ENCODE measurements around the gene ANTXRL.
"Not testable (repeated sequence)": the region's sequence is repeated elsewhere in the genome, so short reads cannot be mapped to it uniquely, and the experiment has no call there.

Gene ANTXRL

DNA sequence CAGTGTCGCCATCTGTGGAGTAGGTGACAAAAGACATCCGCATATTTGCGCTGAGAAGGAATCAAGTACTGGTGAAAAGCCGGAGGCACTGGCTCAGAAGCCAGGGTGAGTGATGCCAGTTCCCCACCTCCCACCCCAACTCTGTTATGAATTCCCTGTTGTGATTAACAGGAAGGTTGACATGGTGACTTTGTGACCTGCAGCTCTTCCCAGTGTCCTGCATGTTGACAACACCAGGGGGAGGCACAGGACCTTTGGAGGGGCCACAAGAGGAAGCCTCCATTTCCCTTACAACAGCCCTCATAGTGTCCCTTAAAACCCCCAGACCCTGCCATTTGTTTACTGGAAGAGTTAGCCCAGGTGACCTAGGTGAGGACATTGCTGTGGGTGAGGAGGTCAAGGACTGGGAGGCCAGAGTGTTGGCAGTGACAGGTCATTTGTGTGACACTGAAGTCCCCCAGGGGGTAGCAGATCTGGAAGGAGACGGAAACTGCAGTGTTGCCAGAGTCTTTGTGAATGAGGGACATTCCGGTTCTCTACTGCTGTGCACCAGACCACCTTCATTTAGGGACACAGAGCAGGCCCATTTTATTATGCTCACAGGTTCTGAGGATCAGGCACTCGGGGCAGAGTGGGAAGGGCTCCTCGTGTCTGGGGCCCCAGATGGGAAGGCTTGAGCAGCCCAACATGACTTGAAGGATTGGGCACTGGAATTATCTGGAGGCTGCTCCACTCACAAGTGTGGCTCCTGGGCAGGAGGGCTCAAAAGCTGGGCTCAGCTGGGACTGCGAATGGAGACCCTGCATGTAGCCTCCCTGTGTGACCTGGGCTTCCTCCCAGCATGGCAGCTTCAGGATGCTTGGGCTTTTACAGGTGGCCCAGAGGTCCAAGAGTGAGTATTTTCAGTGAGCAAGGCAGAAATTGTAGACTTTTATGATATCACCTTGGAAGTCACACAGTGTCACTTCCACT is 13.0 kb upstream of the ANTXRL start:
- DNase-seq (ENCODE audit: low read depth) = no peak

DNA sequence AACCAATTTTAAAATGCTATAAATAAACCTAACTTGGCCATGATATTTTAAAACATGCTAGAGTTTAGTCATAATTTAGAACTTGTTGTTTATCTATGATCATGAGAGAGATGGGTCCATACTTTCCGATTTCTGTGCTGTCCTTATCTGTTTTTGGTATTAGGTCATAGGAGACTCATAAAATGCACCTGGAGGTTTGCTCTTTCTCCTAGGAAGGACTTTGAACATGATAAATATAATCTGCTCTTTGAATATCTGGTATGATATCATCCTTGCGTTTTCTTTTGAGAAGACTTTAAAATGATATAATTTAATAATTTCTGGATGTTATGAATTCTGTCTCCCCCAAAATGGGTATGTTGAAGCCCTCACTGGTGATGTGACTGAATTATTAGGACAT is 9.0 kb upstream of the ANTXRL start:
- no peak for DNase-seq (ENCODE audit: low read depth)

DNA sequence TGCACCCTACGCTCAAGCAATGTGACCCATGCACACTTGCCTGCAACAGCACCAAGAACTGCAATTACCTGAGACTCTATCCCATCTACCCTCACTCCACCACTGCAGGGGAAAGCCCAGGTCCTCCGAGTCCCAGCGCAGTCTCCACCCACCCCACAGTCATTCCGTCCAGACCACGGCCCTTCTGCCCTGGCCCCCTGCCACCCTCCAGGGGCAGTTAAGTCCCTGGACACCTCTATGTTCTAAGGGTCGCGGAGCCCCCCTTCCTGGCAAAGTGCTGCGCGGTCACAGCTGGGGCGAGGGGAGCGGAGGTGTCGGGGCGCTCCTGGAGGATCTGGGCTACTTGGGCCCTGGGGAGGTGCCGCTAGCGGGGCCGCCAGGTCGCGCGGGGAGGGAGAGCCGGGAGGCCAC is 4.4 kb upstream of the ANTXRL start:
- DNase-seq (ENCODE audit: low read depth) = not testable (repeated sequence)

- peak; percentile 52 for DNase-seq (ENCODE audit: low read depth)
Observed at GRCh38 chr10:46282842-46283574, 3.8 kb upstream of the ANTXRL start.

DNA sequence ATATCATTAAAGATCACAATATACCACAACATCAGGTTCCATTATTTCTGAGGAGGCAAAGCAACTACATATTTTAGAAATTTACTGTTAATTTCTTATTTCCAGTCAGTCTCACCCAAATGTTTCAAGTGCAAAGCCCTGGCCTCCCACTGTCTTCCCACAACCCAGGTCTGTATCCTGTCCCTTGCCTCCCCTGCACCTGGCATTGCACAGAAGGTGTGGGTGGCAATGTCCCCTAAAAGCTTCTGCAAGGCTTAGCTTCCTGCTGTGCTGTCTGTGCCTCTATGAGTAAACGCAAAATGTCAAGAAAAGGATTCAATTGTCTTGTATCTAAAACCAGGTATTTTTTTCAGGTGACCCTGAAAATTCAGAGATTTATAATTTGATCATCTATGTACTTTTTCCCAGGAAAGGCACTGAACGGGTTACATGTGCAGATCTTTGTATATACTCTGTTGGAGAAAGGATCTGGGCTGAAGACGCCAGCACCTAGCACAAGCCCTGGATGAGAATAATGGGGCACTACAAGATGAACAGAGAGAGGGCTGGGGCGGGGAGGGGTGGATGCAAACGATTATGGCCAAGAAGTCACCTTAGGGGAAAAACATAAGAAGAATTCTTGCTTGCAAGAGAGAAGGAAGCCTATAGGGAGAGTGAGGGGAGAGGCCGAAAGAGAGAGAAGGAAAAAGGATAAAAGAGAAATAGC is 3.1 kb upstream of the ANTXRL start:
- DNase-seq (ENCODE audit: low read depth) = no peak

DNA sequence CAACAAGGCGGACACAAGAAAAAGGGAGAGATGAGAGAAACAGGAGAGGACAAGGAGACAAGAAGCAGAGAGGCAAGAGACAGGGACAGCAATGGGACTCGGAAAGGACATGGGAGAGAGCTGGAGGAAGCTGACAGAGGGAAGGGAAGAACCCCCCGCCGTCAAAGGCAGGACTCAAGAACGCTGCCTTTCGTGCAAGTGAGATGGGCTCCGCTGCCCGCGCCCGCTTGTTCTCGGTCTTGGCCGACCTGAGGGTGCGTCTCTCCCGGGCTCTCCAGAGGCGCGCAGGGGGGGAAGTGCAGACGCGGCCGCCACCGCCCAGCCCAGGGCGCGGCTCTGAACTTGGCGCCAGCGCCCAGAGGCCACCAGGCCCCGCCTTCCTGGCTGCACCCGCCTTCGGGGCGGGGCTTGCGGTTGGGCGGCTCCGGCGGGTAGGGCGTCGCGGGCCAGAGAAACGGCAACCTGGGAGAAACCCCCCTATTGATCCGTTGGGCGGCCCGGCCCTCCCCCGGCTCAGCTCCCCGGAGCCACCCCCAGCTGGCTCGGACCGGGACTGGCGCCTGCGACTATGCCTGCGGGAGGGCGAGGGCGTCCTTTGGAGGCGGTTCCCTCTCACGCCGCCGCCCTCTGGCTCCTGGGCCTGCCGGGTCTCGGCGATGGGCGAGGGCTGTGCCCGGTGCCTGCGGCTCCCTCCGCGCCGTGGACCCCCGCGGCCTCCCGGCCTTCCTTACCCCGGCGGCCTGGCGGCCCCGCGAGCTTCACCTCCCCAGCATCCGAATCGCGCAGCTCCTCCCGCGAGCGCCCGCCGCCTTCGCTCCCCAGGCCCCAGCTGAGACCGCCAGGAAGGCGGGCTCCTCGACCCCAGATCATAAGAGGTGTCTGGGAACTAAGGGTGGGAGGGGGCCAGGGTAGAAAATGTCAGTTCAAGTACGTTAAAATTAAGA is 2.2 kb upstream of the ANTXRL start:
- DNase-seq (ENCODE audit: low read depth) = peak; percentile 47

GRCh38 chr10:46285300-46285699 is 1.5 kb upstream of the ANTXRL start:
- no peak for DNase-seq (ENCODE audit: low read depth)

GRCh38 chr10:46285966-46286620 is 704 bp upstream of the ANTXRL start:
- no peak for DNase-seq (ENCODE audit: low read depth)

- DNase-seq (ENCODE audit: low read depth) = no peak
Observed at GRCh38 chr10:46287846-46288477, 1.2 kb downstream of the ANTXRL start.

DNA sequence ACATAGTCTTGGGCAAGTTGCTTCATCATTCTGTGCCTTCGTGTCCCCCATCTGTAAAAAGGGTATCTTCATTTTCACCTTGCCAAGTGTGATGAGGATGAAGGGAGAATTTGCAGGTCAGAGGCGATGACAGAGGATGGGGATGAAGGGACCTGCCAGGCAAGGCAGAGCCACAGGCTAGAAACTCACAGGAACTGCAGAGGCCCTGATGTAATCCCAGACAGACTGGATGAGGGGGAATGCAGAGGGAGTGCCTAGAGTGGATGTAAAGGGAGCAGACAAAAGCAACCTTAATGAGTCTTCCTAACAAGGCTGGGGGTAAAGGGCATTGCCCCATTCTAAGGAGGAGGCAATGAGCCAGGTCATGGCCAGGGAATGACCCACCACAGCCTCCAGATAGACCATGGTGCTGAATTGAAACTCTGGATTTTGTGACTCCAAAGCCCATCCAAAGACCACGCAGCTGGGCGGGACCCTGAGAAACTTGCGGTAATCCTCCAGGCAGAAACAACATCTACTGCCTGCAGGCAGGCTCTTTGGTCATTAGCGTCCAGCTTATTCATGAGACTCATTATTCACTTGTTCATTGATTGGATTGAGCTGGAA is 1.9 kb downstream of the ANTXRL start:
- no peak for DNase-seq (ENCODE audit: low read depth)

DNA sequence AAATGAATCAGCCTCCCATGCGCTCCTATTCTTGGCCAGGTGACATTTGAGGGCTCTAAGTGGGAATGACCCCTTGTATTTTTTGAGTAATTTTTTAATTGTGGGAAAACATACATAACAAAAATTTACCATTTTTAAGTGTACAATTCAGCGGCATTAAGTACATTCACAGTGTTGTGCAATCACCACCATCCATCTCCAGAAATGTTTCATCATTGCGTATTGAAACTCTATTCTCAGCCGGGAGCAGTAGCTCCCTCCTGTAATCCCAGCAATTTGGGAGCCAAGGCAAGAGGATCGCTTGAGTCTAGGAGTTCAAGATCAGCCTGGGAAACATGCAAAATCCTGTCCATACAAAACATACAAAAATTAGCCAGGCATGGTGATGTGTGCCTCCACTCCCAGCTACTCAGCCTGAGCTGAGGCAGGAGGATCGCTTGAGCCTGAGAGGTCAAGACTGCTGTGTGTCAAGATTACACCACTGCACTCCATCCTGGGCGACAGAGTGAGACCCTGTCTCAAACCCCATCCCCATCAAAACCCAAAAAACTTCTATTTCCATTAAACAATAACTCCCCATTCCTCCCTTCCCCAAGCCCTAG is 2.5 kb downstream of the ANTXRL start:
- DNase-seq (ENCODE audit: low read depth) = no peak

GRCh38 chr10:46290101-46290886 is 3.5 kb downstream of the ANTXRL start:
- no peak for DNase-seq (ENCODE audit: low read depth)

GRCh38 chr10:46291817-46292572 is 5.2 kb downstream of the ANTXRL start:
- DNase-seq (ENCODE audit: low read depth) = no peak

GRCh38 chr10:46292573-46293023 is 5.8 kb downstream of the ANTXRL start:
- no peak for DNase-seq (ENCODE audit: low read depth)

DNA sequence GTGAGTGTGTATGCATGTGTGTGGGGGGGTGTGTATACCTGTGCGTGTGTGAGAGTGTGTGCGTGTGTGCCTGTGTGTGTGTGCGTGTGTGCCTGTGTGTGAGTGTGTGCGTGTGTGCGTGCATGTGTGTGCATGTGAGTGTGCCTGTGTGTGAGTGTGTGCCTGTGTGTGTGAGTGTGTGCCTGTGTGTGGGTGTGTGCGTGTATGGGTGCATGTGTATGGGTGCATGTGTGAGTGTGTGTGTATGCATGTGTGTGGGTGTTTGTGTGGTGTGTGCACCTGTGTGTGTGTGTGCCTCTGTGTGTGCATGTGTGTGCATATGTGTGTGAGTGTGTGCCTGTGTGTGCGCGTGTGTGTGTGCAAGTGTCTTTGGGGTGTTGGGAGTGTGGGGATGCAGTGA is 6.4 kb downstream of the ANTXRL start:
- no peak for DNase-seq (ENCODE audit: low read depth)

- no peak for DNase-seq (ENCODE audit: low read depth)
Observed at GRCh38 chr10:46293832-46294640, 7.2 kb downstream of the ANTXRL start.

DNA sequence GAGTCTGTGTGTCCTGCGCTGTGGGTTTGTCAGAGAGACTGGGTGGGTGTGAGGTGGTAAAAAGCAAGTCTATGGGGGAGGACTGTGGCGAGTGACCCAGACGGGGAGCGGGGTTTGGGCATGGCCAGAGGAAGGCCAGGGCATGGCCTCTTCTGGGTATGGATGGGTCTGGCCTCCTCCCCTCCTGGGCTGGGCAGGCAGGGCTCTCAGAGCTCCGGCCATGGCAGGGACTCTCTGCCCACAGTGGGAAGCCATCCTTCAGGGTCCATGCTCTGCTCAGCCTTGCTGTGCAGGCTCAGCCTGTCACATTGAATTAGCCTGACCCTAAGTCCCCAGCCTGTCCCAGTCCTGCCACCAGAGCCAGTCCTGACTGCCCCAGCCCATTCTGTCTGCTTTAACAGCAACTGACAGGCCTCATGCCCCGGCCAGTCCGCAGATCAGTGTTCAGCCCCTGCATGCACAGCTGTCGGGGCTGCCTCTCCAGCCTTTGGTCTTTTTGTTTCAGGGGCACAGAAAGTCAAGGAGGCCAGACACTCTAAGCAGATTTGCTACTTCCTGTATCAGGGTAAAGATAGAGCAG is 7.9 kb downstream of the ANTXRL start:
- no peak for DNase-seq (ENCODE audit: low read depth)

All from stimulated activated CD4-positive, alpha-beta T cell treated with anti-CD3 and anti-CD28 coated beads, Interleukin-2, amount 100 ng/mL, for 4 hours (primary cell).